ENCODE results near the gene LTC4S.
A peak's percentile ranks its signal among the peaks of the same experiment; 100 is the strongest.

Gene LTC4S

GRCh38 chr5:179805529-179806249 is 11.9 kb downstream of the LTC4S start:
- no peak for TF ChIP-seq REST (IDR thresholded peaks at IDR 0.05; ENCODE audit: insufficient replicate concordance, low read depth)
- TF ChIP-seq CTCF (IDR thresholded peaks at IDR 0.05; ENCODE audit: insufficient read depth, low read length): no peak
- TF ChIP-seq POLR2AphosphoS5 (IDR thresholded peaks at IDR 0.05; ENCODE audit: low read depth): no peak; the same call in 1 of the 2 replicates
- TF ChIP-seq SPI1 (IDR thresholded peaks at IDR 0.05; ENCODE audit: borderline replicate concordance, low read depth): no peak
- no peak for TF ChIP-seq GABPA (IDR thresholded peaks at IDR 0.05; ENCODE audit: low read depth)
- DNase-seq (ENCODE audit: low read depth in 1 of 2, low spot score in 1 of 2): peak in 1 of 2 experiments; percentile 45
- Histone ChIP-seq H3K4me3 (replicated peaks; ENCODE audit: insufficient read depth, low read length) (peak overlapping the region; percentile 72), H3K27me3 (ENCODE audit: insufficient read depth, poor library complexity, severe bottlenecking) (no peaks in the 10 kb centered on the region), H3K27ac (replicated peaks) (peak overlapping the region; percentile 97)

GRCh38 chr5:179806250-179807048 is 12.7 kb downstream of the LTC4S start, which contains the start of gene MGAT4B:
TSS of gene MGAT4B (minus strand) at chr5:179806866. CDS start at chr5:179806583, 283 bp downstream.
- Histone ChIP-seq H3K27ac (replicated peaks) (peak within 1 kb of the TSS; percentile 97), H3K4me3 (replicated peaks; ENCODE audit: insufficient read depth, low read length) (peak within 1 kb of the TSS; percentile 72), H3K27me3 (ENCODE audit: insufficient read depth, poor library complexity, severe bottlenecking) (no peaks in the 10 kb centered on the region)
- peak in 1 of 2 experiments; percentile 68 for DNase-seq (ENCODE audit: low read depth in 1 of 2, low spot score in 1 of 2)
- TF ChIP-seq GABPA (IDR thresholded peaks at IDR 0.05; ENCODE audit: low read depth): no peak
- TF ChIP-seq POLR2AphosphoS5 (IDR thresholded peaks at IDR 0.05; ENCODE audit: low read depth): peak; percentile 33; the same call in 1 of the 2 replicates

GRCh38 chr5:179812135-179812825 is 18.5 kb downstream of the LTC4S start:
- TF ChIP-seq REST (IDR thresholded peaks at IDR 0.05; ENCODE audit: insufficient replicate concordance, low read depth) (no peak), POLR2AphosphoS5 (IDR thresholded peaks at IDR 0.05; ENCODE audit: low read depth) (no peak), SPI1 (IDR thresholded peaks at IDR 0.05; ENCODE audit: borderline replicate concordance, low read depth) (no peak), CTCF (IDR thresholded peaks at IDR 0.05; ENCODE audit: insufficient read depth, low read length) (no peak), GABPA (IDR thresholded peaks at IDR 0.05; ENCODE audit: low read depth) (no peak)
- Histone ChIP-seq H3K27me3 (ENCODE audit: insufficient read depth, poor library complexity, severe bottlenecking) (no peaks in the 10 kb centered on the region), H3K27ac (replicated peaks) (no peak overlapping the region), H3K4me3 (replicated peaks; ENCODE audit: insufficient read depth, low read length) (no peak overlapping the region)
- DNase-seq (ENCODE audit: low read depth in 1 of 2, low spot score in 1 of 2): no peak

All from HL-60 (cell line).